ENCODE results near the gene DHX15. TPM values are rescaled to one million over a fixed set of nuclear protein-coding genes. Genes with fewer than 3 reads are reported as not detected.

Gene DHX15

DNA sequence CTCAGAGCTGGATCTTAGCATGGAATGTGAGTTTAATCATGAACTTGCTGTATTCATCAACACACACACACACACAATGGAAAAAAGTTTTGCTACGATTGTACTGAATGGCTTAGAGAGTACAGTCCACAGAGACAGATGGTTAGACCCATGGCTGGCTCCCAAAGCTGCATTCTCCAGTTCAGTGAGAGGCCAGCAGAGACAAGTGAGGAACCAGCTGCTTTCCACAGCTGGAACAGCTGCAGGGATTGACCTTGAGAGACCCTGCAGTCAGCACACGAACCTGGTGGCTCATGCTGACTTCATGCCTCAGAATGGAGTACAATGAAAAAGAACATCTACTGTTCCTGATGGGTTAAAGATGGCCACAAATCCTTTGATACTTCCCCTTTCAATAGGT lies 94.5 kb downstream of the DHX15 start:
- no peak overlapping the region for H3K4me3 ChIP-seq (ENCODE audit: low read length)
- H2BK120ac ChIP-seq (ENCODE audit: low read depth, low read length), result no peak overlapping the region
- no peak overlapping the region for H3K27ac ChIP-seq (ENCODE audit: low read depth, low read length)
- no peaks in the 10 kb centered on the region for H3K36me3 ChIP-seq (ENCODE audit: control insufficient read depth, insufficient read depth, low read length)
- peaks cover 5% of the 10 kb centered on the region for H3K4me1 ChIP-seq (ENCODE audit: control insufficient read depth, low read depth, low read length)
- no peak overlapping the region for H2AK5ac ChIP-seq (ENCODE audit: low read length)
- H3K4me2 ChIP-seq (ENCODE audit: low read length), result no peak overlapping the region
- no peak overlapping the region for H3K18ac ChIP-seq (ENCODE audit: low read length)
- no peak overlapping the region for H4K5ac ChIP-seq (ENCODE audit: low read length)
- H3K23ac ChIP-seq (ENCODE audit: low read length), result no peak overlapping the region
- H4K8ac ChIP-seq (ENCODE audit: low read depth, low read length), result no peak overlapping the region
- H3K4ac ChIP-seq (ENCODE audit: low read depth, low read length), result no peak overlapping the region
- no peaks in the 10 kb centered on the region for H3K79me1 ChIP-seq (ENCODE audit: low read length)
- H3K27me3 ChIP-seq (ENCODE audit: insufficient read depth, low read length, poor library complexity), result no peaks in the 10 kb centered on the region
- no peak overlapping the region for H2BK15ac ChIP-seq (replicated peaks; ENCODE audit: low read depth)
- no peak overlapping the region for H2BK5ac ChIP-seq (ENCODE audit: low read length)
- WGBS (ENCODE audit: extremely low coverage, insufficient coverage, low lambda C conversion rate), result no CpG with 5 or more reads among the region's 2 CpGs
- H3K79me2 ChIP-seq (ENCODE audit: control insufficient read depth, insufficient read depth, low read length), result no peaks in the 10 kb centered on the region
- no peak for DNase-seq
- H3K56ac ChIP-seq (ENCODE audit: low read length), result no peak overlapping the region
- H3K9ac ChIP-seq (ENCODE audit: low read length), result no peak overlapping the region

DNA sequence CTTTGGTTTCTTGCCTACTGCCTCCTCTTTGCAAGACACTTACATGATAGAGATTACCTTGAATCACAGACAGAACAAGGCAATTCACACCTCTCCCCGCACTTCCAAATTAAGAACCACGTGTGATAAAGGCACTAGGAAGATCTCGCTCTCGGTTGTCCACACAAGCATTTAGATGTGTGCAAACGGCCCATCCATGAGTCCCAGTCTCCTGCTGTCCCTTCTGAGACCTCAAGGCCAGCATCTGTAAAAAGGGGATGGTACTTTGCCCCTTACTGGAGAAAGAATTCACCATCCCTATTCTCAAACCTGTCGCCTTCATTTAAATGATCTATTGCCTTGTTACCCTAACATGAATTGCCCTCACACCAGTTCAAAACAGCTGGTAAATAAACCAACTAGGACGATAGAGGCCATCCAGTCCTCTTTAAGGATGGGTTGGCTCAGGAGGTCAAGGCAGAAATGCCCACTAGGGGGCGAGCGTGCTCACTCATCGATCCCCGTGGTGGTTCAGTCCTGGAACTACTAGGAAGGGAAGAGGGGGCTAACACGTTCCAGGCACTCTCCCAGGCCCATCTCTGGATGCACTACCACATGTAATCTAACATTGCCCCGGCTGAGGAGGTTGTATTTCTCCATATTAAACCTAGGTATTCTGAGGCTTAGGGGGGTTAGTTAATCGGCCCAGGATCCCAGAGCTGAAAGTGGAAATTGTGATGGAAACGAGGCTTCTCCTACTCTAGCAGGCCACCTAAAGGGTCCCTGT lies 95.8 kb downstream of the DHX15 start:
- Histone ChIP-seq H3K9ac (ENCODE audit: low read length) (no peak overlapping the region), H3K4me3 (ENCODE audit: low read length) (no peak overlapping the region), H3K27ac (ENCODE audit: low read depth, low read length) (no peak overlapping the region), H3K79me2 (ENCODE audit: control insufficient read depth, insufficient read depth, low read length) (no peaks in the 10 kb centered on the region), H4K8ac (ENCODE audit: low read depth, low read length) (no peak overlapping the region), H2AK5ac (ENCODE audit: low read length) (no peak overlapping the region), H3K23ac (ENCODE audit: low read length) (no peak overlapping the region), H3K4me2 (ENCODE audit: low read length) (no peak overlapping the region), H3K27me3 (ENCODE audit: insufficient read depth, low read length, poor library complexity) (no peaks in the 10 kb centered on the region), H3K4me1 (ENCODE audit: control insufficient read depth, low read depth, low read length) (peaks cover 5% of the 10 kb centered on the region), H3K4ac (ENCODE audit: low read depth, low read length) (no peak overlapping the region), H3K79me1 (ENCODE audit: low read length) (no peaks in the 10 kb centered on the region), H2BK15ac (replicated peaks; ENCODE audit: low read depth) (no peak overlapping the region), H3K56ac (ENCODE audit: low read length) (no peak overlapping the region), H4K5ac (ENCODE audit: low read length) (no peak overlapping the region), H2BK120ac (ENCODE audit: low read depth, low read length) (no peak overlapping the region), H3K36me3 (ENCODE audit: control insufficient read depth, insufficient read depth, low read length) (no peaks in the 10 kb centered on the region), H2BK5ac (ENCODE audit: low read length) (no peak overlapping the region), H3K18ac (ENCODE audit: low read length) (no peak overlapping the region)
- WGBS (ENCODE audit: extremely low coverage, insufficient coverage, low lambda C conversion rate), result no CpG with 5 or more reads among the region's 15 CpGs
- peak; percentile 83 for DNase-seq

DNA sequence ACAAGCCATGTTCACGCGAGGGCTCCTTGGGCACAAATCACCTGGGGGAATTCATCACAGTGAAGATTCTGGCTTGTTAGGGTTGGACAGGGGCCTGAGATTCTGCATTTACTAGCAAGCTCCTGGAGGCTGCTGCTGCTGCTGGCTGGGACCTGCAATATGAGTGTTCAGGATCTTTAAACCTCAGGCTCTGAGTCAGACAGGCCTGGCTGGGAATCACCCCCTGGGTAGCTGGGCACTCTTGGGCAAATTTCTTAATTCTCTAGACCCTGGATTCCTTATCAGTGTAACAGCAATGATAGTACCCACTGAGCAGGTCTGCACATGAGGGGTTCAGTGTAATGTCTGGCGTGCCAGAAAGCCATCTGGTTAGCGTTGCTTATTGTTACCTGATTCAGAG lies 101.5 kb downstream of the DHX15 start:
- H3K4me2 ChIP-seq (ENCODE audit: low read length), result no peak overlapping the region
- no peak overlapping the region for H2BK5ac ChIP-seq (ENCODE audit: low read length)
- H4K5ac ChIP-seq (ENCODE audit: low read length), result no peak overlapping the region
- H3K79me1 ChIP-seq (ENCODE audit: low read length), result no peaks in the 10 kb centered on the region
- H3K4me3 ChIP-seq (ENCODE audit: low read length), result no peak overlapping the region
- H3K18ac ChIP-seq (ENCODE audit: low read length), result no peak overlapping the region
- H2BK120ac ChIP-seq (ENCODE audit: low read depth, low read length), result no peak overlapping the region
- no peak overlapping the region for H2AK5ac ChIP-seq (ENCODE audit: low read length)
- no peak overlapping the region for H4K8ac ChIP-seq (ENCODE audit: low read depth, low read length)
- no peak overlapping the region for H3K23ac ChIP-seq (ENCODE audit: low read length)
- no peak overlapping the region for H3K27ac ChIP-seq (ENCODE audit: low read depth, low read length)
- H3K56ac ChIP-seq (ENCODE audit: low read length), result no peak overlapping the region
- no peaks in the 10 kb centered on the region for H3K79me2 ChIP-seq (ENCODE audit: control insufficient read depth, insufficient read depth, low read length)
- DNase-seq, result no peak
- H3K36me3 ChIP-seq (ENCODE audit: control insufficient read depth, insufficient read depth, low read length), result no peaks in the 10 kb centered on the region
- no peak overlapping the region for H3K9ac ChIP-seq (ENCODE audit: low read length)
- no peak overlapping the region for H2BK15ac ChIP-seq (replicated peaks; ENCODE audit: low read depth)
- no peaks in the 10 kb centered on the region for H3K27me3 ChIP-seq (ENCODE audit: insufficient read depth, low read length, poor library complexity)
- no peak overlapping the region for H3K4ac ChIP-seq (ENCODE audit: low read depth, low read length)
- H3K4me1 ChIP-seq (ENCODE audit: control insufficient read depth, low read depth, low read length), result no peaks in the 10 kb centered on the region
- WGBS (ENCODE audit: extremely low coverage, insufficient coverage, low lambda C conversion rate), result no CpG with 5 or more reads among the region's 4 CpGs

DNA sequence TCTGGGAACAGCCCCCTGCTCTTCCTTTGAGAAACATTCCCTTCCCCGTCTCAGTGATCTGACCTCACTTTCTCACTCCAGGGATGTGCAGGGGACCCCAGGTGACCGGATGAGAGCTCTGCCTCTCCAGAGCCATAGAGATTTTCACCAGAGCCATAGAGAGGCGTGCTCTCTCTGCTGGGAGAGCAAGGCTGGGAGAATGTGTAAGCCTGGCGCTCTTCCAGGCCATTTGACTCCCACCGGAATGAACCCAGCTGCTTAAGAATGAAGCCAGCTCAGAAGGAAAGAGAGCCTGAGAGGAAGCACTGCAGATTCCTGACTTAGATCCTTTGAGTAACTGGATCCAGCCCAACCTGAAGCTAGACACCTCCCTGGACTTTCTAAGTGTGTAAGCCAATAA lies 106.4 kb downstream of the DHX15 start:
- WGBS (ENCODE audit: extremely low coverage, insufficient coverage, low lambda C conversion rate), result no CpG with 5 or more reads among the region's 5 CpGs
- no peak overlapping the region for H4K5ac ChIP-seq (ENCODE audit: low read length)
- no peak overlapping the region for H2BK15ac ChIP-seq (replicated peaks; ENCODE audit: low read depth)
- H3K4me3 ChIP-seq (ENCODE audit: low read length), result no peak overlapping the region
- H4K8ac ChIP-seq (ENCODE audit: low read depth, low read length), result no peak overlapping the region
- peak; percentile 49 for DNase-seq
- no peak overlapping the region for H3K27ac ChIP-seq (ENCODE audit: low read depth, low read length)
- H3K9ac ChIP-seq (ENCODE audit: low read length), result no peak overlapping the region
- H2BK120ac ChIP-seq (ENCODE audit: low read depth, low read length), result no peak overlapping the region
- no peaks in the 10 kb centered on the region for H3K36me3 ChIP-seq (ENCODE audit: control insufficient read depth, insufficient read depth, low read length)
- H3K79me2 ChIP-seq (ENCODE audit: control insufficient read depth, insufficient read depth, low read length), result no peaks in the 10 kb centered on the region
- no peaks in the 10 kb centered on the region for H3K4me1 ChIP-seq (ENCODE audit: control insufficient read depth, low read depth, low read length)
- no peak overlapping the region for H3K4ac ChIP-seq (ENCODE audit: low read depth, low read length)
- no peaks in the 10 kb centered on the region for H3K79me1 ChIP-seq (ENCODE audit: low read length)
- H3K27me3 ChIP-seq (ENCODE audit: insufficient read depth, low read length, poor library complexity), result no peaks in the 10 kb centered on the region
- H3K56ac ChIP-seq (ENCODE audit: low read length), result no peak overlapping the region
- H3K23ac ChIP-seq (ENCODE audit: low read length), result no peak overlapping the region
- H3K4me2 ChIP-seq (ENCODE audit: low read length), result no peak overlapping the region
- no peak overlapping the region for H2AK5ac ChIP-seq (ENCODE audit: low read length)
- H3K18ac ChIP-seq (ENCODE audit: low read length), result no peak overlapping the region
- no peak overlapping the region for H2BK5ac ChIP-seq (ENCODE audit: low read length)

Small RNA genes within 50 kb of the gene (small RNA-seq; reads per million reads assigned to genes)
- 74.5 reads per million, percentile 95 among the genes with 10 or more reads in this experiment for gene MIR573 (ENCODE audit: insufficient read depth)
- gene RN7SL16P (ENCODE audit: insufficient read depth), result not detected

All from mesendoderm (in vitro differentiated cells).